Left lung (tissue), 10 donors: ENCODE data around the gene NAV1. TPM values are rescaled to one million over a fixed set of nuclear protein-coding genes. Genes with fewer than 3 reads are reported as not detected.
A peak's percentile ranks its signal among the peaks of the same experiment; 100 is the strongest.

Experiments used
- ATAC-seq: fragments of 200-7000 bp; cut with Tn5 transposase; one replicate; pipeline ENCODE4 v1.9.1; 2020; ENCODE audit warnings: moderate library complexity
- DNase-seq, 4 donors: peaks; one replicate each; pipeline ENCODE4 v3.0.0-alpha.2; 2013 to 2020
- H3K27ac ChIP-seq, 2 donors: fragments of 200-600 bp; sonication (generic) in 1 of 2; one replicate each; pipeline versions ENCODE4 v1.5.0 to v1.8.0; 2020 to 2021
- H3K27me3 ChIP-seq, 2 donors: fragments of 200-600 bp; sonication (generic) in 1 of 2; one replicate each; pipeline versions ENCODE4 v1.5.0 to v1.8.0; 2020 to 2021
- H3K36me3 ChIP-seq, 2 donors: fragments of 200-600 bp; sonication (generic) in 1 of 2; one replicate each; pipeline versions ENCODE4 v1.5.0 to v1.8.0; 2020 to 2021
- H3K4me1 ChIP-seq, 2 donors: fragments of 200-600 bp; one replicate each; pipeline ENCODE4 v1.8.0; 2021
- H3K4me3 ChIP-seq, 2 donors: fragments of 200-600 bp; sonication (generic) in 1 of 2; one replicate each; pipeline versions ENCODE4 v1.5.0 to v1.8.0; 2020 to 2021; ENCODE audit warnings: mild to moderate bottlenecking in 1 of 2
- H3K9me3 ChIP-seq, 2 donors: fragments of 200-600 bp; sonication (generic) in 1 of 2; one replicate each; pipeline versions ENCODE4 v1.5.0 to v1.8.0; 2020 to 2021
- intact Hi-C, 2 donors: fragments of 100-400 bp; cut with DNase I; formaldehyde crosslinking; loops; one replicate each; pipeline versions ENCODE4 v1.11.2 to v1.14.2; 2022
- polyA plus RNA-seq, 6 donors: library from polyadenylated mRNA; unstranded; fragments of 120-200 nt; gene quantifications; one replicate each; pipeline ENCODE4 v1.2.1, GENCODE V29; 2013; ENCODE audit not compliant: insufficient read length in 6 of 6
- total RNA-seq, 2 donors: library from RNA; stranded (reverse); fragmentation: NEBNext Ultra II Directional; extraction: Animal tissue kit (Norgen Biotek cat#: 25700); gene quantifications; one replicate each; pipeline ENCODE4 v1.2.1, GENCODE V29; 2021
- TF ChIP-seq, protein P1 (sequence below), 2 donors: fragments of 200-600 bp; sonication (generic) in 1 of 2; IDR thresholded peaks; one replicate each; pipeline versions ENCODE4 v1.5.0 to v1.8.0; 2021; ENCODE audit warnings: antibody characterized with exemption in 2 of 2
- donor health status: DM: no; HTN: yes; CAD: no.
- donor health status: DM: no; HTN: no; CAD: no.

The NAV1 gene
- total and polyA plus RNA-seq, 8 donors, result 20.2 to 41.5 (median 27.9) TPM

DNA sequence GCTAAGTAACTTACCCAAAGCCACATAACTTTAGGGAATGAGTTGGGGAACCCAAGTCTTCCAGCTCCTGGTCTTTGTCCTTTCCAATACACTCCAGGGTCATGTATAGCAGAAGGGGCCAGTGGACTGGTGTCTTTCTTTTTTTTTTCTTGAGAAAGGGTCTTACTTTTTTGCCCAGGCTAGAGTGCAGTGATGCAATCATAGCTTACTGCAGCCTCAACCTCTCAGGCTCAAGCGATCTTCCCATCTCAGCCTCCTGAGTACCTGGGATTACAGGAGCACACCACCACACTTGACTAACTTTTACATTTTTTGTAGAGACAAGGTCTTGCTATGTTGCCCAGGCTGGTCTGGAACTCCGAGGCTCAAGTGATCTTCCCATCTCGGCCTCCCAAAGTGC is 12.2 kb downstream of the NAV1 start:
- peak overlapping the region in 1 of 2 donors; percentile 7 for H3K27ac ChIP-seq
- peaks cover 3 to 62% of the 10 kb centered on the region in 2 donors for H3K4me1 ChIP-seq
- no peak overlapping the region for H3K4me3 ChIP-seq
- no peaks in the 10 kb centered on the region for H3K27me3 ChIP-seq
- DNase-seq (no peak), ATAC-seq (no peak)
- no peaks in the 10 kb centered on the region for H3K36me3 ChIP-seq
- intact Hi-C loops, result no loop called here
- TF ChIP-seq, protein P1, sequence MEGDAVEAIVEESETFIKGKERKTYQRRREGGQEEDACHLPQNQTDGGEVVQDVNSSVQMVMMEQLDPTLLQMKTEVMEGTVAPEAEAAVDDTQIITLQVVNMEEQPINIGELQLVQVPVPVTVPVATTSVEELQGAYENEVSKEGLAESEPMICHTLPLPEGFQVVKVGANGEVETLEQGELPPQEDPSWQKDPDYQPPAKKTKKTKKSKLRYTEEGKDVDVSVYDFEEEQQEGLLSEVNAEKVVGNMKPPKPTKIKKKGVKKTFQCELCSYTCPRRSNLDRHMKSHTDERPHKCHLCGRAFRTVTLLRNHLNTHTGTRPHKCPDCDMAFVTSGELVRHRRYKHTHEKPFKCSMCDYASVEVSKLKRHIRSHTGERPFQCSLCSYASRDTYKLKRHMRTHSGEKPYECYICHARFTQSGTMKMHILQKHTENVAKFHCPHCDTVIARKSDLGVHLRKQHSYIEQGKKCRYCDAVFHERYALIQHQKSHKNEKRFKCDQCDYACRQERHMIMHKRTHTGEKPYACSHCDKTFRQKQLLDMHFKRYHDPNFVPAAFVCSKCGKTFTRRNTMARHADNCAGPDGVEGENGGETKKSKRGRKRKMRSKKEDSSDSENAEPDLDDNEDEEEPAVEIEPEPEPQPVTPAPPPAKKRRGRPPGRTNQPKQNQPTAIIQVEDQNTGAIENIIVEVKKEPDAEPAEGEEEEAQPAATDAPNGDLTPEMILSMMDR (IDR thresholded peaks at IDR 0.05), result no peak
- no peaks in the 10 kb centered on the region for H3K9me3 ChIP-seq

DNA sequence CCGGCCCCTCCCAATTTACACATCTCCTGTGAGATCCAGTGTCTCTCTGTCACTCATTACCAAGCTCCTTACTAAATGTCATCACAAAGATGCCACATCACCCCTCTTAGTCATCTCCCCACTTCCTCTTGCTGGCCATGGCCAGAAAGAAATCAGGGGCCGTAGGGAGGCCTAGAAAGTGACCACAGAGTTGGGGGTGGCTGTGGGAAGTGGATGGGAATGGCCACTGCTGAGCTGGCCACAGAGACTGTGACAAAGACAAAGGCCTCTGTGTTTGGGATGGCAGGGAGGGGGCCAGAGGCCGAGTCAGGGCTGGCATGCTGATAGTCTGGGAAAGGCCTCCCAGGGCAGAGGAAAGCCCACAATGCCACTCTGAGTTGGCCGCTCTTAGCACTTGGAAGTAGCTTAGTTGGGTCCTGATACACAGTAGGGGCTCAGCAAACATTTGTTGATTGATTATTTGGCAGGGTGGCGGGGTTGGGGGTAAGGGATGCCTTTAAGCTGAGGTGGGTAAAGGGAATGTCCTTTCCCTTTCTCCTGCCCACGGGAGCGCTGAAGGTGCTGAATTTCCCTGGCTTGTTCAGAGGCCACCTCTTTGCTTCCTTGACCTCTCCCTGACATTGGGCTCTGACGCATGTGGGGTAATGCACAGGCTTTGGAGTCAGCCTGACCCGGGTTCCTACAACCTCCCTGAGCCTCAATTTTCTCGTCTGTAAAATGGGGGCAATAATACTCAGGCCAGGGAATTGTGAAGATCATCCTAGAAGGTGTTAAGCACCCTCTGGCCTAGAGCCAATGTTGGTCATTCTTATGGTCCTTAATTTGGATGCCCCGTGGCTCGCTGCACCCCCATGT is 13.2 kb downstream of the NAV1 start:
- DNase-seq (no peak), ATAC-seq (peak; percentile 72)
- Histone ChIP-seq H3K27ac (peak overlapping the region in 1 of 2 donors; percentile 7), H3K4me1 (peaks cover 3 to 66% of the 10 kb centered on the region in 2 donors), H3K9me3 (no peaks in the 10 kb centered on the region), H3K27me3 (no peaks in the 10 kb centered on the region), H3K36me3 (no peaks in the 10 kb centered on the region), H3K4me3 (no peak overlapping the region)
- TF ChIP-seq, protein P1 (IDR thresholded peaks at IDR 0.05), result no peak
- intact Hi-C loops, result no loop called here

DNA sequence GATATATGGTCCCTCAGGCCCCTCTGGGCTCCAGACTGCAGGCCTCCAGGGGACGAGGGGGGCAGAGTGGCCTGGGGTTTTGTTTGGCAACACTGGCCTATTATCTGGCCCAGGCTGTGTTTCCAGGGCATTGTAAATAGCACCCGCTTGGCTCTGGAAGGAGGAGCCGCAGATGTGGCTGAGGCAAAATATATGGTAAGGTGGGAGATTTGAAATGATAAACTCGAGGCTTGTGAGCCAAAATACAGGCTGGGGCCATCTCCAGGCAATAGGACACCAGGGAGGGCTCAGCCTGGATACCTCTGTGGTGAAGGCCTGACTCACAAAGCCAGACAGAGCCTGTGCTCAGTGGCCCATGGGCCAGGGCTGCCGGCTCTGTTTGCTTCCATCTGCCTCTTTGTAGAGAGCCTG is 14.0 kb downstream of the NAV1 start:
- no peaks in the 10 kb centered on the region for H3K27me3 ChIP-seq
- H3K4me3 ChIP-seq, result no peak overlapping the region
- ATAC-seq (no peak), DNase-seq (no peak)
- TF ChIP-seq, protein P1 (IDR thresholded peaks at IDR 0.05), result no peak
- intact Hi-C loops, result no loop called here
- H3K4me1 ChIP-seq, result peaks cover 3 to 70% of the 10 kb centered on the region in 2 donors
- no peaks in the 10 kb centered on the region for H3K36me3 ChIP-seq
- H3K9me3 ChIP-seq, result no peaks in the 10 kb centered on the region
- peak overlapping the region; percentile 59 to 63 for H3K27ac ChIP-seq

DNA sequence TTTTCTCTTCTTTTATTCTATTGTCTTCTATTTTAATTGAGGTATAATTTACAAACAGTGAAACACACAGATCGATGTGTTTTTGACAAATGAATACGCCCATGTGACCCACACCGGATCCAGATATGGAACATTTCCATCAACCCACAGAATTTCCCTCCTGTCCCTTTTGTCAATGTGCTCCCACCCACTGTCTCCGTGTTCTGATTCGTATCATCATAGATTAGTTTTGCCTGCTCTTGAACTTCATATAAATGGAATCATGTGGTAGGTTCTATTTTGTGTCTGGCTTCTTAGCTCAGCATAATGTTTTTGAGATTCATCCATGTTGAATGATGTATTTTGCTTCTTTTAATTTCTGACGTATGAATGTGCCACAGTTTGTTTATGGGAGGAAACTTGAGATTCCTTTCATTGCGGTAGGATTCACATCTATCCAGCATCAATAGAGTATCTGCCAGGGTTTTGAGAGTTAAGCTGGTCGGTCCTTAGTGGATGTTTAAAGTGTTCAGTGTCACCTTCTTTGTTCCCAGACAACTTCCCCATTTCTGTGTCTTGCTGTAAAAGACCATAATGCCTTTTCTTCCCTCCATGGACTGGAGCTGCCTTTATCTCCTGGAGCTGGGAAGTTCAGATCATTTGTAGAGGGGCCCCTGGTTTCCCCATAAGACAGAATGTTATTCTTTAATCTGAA is 14.7 kb downstream of the NAV1 start:
- TF ChIP-seq, protein P1 (IDR thresholded peaks at IDR 0.05), result no peak
- Histone ChIP-seq H3K4me1 (peaks cover 3 to 70% of the 10 kb centered on the region in 2 donors), H3K36me3 (no peaks in the 10 kb centered on the region), H3K27ac (peak overlapping the region; percentile 59 to 63), H3K27me3 (no peaks in the 10 kb centered on the region), H3K9me3 (no peaks in the 10 kb centered on the region), H3K4me3 (no peak overlapping the region)
- intact Hi-C loops, result no loop called here
- DNase-seq, result no peak
- ATAC-seq, result no peak

DNA sequence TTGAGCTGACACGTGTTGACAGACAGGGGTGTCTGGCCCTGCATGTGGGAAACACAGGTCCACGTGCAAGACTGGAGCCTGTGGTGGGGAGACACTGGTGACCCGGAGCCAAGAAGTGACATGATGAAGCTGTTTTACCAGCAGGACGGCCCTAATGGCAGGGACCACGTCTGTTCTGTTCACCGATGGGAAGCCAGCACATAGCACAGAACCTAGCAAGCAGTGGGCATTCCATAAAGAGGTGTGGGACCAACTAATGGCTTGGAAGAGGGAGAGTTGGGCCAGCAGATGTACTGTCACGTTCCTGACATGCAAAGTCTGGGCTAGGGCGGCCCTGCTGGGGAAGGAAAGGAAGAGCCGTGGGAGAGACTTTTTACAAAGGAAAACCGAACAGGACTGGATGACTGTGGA is 15.3 kb downstream of the NAV1 start:
- DNase-seq (no peak), ATAC-seq (no peak)
- peak overlapping the region in 1 of 2 donors; percentile 63 for H3K27ac ChIP-seq
- intact Hi-C loops, result no loop called here
- H3K27me3 ChIP-seq, result no peaks in the 10 kb centered on the region
- H3K36me3 ChIP-seq, result no peaks in the 10 kb centered on the region
- H3K4me3 ChIP-seq, result no peak overlapping the region
- peaks cover 3 to 74% of the 10 kb centered on the region in 2 donors for H3K4me1 ChIP-seq
- TF ChIP-seq, protein P1 (IDR thresholded peaks at IDR 0.05), result no peak
- no peaks in the 10 kb centered on the region for H3K9me3 ChIP-seq
